ENCODE results near the gene AHNAK. TPM values are rescaled to one million over a fixed set of nuclear protein-coding genes. Genes with fewer than 3 reads are reported as not detected.

AHNAK gene
- total RNA-seq, 1 experiment from 2014 or later, result 73.0 TPM

DNA sequence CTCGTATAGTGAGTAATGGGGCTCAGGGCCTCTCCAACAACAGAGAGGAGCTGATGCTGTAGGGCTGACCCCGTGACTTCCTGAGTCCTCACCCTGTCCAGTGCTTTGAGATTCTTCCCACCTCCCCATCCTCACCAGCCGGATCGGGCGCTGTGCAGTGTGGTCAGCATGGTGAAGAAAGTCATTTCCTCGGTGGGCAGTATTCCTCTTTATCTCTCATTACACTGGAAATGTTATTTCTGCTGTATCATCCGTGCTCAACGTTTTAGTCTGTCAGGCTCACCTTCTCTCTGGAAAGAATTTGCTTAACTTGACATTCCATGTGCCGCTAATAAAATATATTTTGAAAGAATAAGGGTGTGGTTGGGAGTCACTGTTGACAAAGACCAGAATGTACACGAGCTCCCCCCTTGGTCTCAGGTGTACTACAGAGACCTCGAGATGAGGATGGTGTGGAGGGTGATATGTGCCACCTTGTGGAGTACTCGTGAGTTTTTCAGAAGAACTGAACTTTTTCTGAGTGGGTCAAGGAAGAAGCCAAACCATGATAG lies 153.5 kb downstream of the AHNAK start:
- no TSS peak for BruUV-seq (replicated peaks)
- no peaks in the 10 kb centered on the region for H3K9me3 ChIP-seq (ENCODE audit: low read depth, low read length, poor library complexity, severe bottlenecking)
- DNase-seq (ENCODE audit: low spot score), result no peak
- H3K4me1 ChIP-seq (ENCODE audit: insufficient read depth, low read length, poor library complexity, severe bottlenecking), result no peaks in the 10 kb centered on the region
- intact Hi-C loops (cut with micrococcal nuclease; ENCODE audit: unreplicated experiment), result loop anchor here (10.0 kb wide), 2 partner anchors 152 to 632 kb away; partner anchors contain the start of gene AHNAK
- H3K27ac ChIP-seq (ENCODE audit: low read depth, low read length, poor library complexity, severe bottlenecking), result no peak overlapping the region
- POLR2A ChIA-PET (ENCODE audit: low non-redundant PET), result no interaction called here
- H3K36me3 ChIP-seq (ENCODE audit: insufficient read depth, low read length, poor library complexity, severe bottlenecking), result no peaks in the 10 kb centered on the region
- no peak for TF ChIP-seq EZH2 (IDR thresholded peaks at IDR 0.05; ENCODE audit: borderline replicate concordance, low read depth, low read length, poor library complexity, severe bottlenecking)
- TF ChIP-seq, protein P1, sequence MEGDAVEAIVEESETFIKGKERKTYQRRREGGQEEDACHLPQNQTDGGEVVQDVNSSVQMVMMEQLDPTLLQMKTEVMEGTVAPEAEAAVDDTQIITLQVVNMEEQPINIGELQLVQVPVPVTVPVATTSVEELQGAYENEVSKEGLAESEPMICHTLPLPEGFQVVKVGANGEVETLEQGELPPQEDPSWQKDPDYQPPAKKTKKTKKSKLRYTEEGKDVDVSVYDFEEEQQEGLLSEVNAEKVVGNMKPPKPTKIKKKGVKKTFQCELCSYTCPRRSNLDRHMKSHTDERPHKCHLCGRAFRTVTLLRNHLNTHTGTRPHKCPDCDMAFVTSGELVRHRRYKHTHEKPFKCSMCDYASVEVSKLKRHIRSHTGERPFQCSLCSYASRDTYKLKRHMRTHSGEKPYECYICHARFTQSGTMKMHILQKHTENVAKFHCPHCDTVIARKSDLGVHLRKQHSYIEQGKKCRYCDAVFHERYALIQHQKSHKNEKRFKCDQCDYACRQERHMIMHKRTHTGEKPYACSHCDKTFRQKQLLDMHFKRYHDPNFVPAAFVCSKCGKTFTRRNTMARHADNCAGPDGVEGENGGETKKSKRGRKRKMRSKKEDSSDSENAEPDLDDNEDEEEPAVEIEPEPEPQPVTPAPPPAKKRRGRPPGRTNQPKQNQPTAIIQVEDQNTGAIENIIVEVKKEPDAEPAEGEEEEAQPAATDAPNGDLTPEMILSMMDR (conservative IDR thresholded peaks at IDR 0.05; ENCODE audit: low read depth, low read length), result 0 out of 2 replicates have a peak, but pooled peaks have one; percentile 22
- CTCF ChIA-PET, result interaction anchor here (0.6 to 1.0 kb wide), 2 partner anchors 17 to 149 kb away, joined by 4 read pairs; no protein-coding TSS in a partner anchor
- no peak overlapping the region for H3K4me3 ChIP-seq (ENCODE audit: low read depth, low read length, poor library complexity, severe bottlenecking)
- H3K27me3 ChIP-seq (replicated peaks; ENCODE audit: insufficient read depth, low read depth, low read length, poor library complexity), result no peaks in the 10 kb centered on the region

DNA sequence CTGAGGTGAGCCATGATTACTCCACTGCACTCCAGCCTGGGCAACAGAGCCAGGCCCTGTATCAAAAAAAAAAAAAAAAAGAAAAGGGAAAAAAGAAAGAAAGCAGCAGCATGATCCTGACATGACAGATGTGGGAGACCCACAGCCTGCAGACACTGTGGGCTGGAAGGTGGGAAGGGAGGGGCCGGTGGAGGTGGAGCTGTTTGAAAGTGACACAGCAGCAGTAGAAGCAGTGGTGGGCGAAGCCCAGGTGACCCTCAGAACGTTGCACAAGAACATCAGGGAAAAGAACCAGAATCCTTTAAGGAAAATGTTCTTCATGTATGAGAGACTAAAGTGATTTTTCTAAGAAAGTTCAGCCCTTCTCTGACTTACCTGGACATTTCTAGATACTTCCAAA lies 154.1 kb downstream of the AHNAK start:
- Histone ChIP-seq H3K4me1 (ENCODE audit: insufficient read depth, low read length, poor library complexity, severe bottlenecking) (no peaks in the 10 kb centered on the region), H3K4me3 (ENCODE audit: low read depth, low read length, poor library complexity, severe bottlenecking) (no peak overlapping the region), H3K27me3 (replicated peaks; ENCODE audit: insufficient read depth, low read depth, low read length, poor library complexity) (no peaks in the 10 kb centered on the region), H3K27ac (ENCODE audit: low read depth, low read length, poor library complexity, severe bottlenecking) (no peak overlapping the region), H3K36me3 (ENCODE audit: insufficient read depth, low read length, poor library complexity, severe bottlenecking) (no peaks in the 10 kb centered on the region), H3K9me3 (ENCODE audit: low read depth, low read length, poor library complexity, severe bottlenecking) (no peaks in the 10 kb centered on the region)
- intact Hi-C loops (cut with micrococcal nuclease; ENCODE audit: unreplicated experiment), result loop anchor here (10.0 kb wide), 2 partner anchors 152 to 632 kb away; partner anchors contain the start of gene AHNAK
- ChIA-PET CTCF (interaction anchor here (1.0 kb wide), 1 partner anchor 150 kb away, joined by 4 read pairs; no protein-coding TSS in a partner anchor), POLR2A (ENCODE audit: low non-redundant PET) (no interaction called here)
- DNase-seq (ENCODE audit: low spot score), result no peak
- TSS peak; percentile 69 for BruUV-seq (replicated peaks)
- TF ChIP-seq EZH2 (IDR thresholded peaks at IDR 0.05; ENCODE audit: borderline replicate concordance, low read depth, low read length, poor library complexity, severe bottlenecking), result no peak
- TF ChIP-seq, protein P1 (conservative IDR thresholded peaks at IDR 0.05; ENCODE audit: low read depth, low read length), result no peak

DNA sequence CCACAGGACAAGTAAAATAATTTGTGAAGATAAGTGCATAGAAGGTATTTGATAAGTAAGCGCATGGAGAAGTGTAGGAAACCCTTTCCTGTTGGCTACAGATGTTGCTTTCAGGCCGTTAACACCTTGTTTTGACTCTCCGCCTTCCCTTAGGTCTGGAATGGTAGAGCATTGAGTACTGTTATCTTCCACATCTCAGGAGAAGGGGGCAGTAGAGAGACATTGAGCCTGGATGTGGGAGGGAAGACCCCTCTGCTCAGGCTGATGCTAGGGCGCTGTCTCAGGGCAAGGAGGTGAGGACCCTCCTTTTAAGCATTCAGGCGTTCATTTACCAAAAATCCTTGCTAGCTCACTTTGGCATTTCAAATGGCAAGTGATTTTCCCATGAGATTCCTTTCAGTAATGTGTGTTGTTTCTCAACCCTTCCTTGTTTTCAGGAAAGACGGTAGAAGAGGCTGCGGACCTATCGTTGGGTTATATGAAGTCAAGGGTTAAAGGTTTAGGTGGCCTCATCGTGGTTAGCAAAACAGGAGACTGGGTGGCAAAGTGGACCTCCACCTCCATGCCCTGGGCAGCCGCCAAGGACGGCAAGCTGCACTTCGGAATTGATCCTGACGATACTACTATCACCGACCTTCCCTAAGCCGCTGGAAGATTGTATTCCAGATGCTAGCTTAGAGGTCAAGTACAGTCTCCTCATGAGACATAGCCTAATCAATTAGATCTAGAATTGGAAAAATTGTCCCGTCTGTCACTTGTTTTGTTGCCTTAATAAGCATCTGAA lies 154.8 kb downstream of the AHNAK start:
- TF ChIP-seq, protein P1 (conservative IDR thresholded peaks at IDR 0.05; ENCODE audit: low read depth, low read length), result peak; percentile 34; the same call in 1 of the 2 replicates
- no peak for TF ChIP-seq EZH2 (IDR thresholded peaks at IDR 0.05; ENCODE audit: borderline replicate concordance, low read depth, low read length, poor library complexity, severe bottlenecking)
- H3K27me3 ChIP-seq (replicated peaks; ENCODE audit: insufficient read depth, low read depth, low read length, poor library complexity), result no peaks in the 10 kb centered on the region
- intact Hi-C loops (cut with micrococcal nuclease; ENCODE audit: unreplicated experiment), result loop anchor here (10.0 kb wide), 2 partner anchors 153 to 633 kb away; partner anchors contain the start of gene AHNAK
- no peaks in the 10 kb centered on the region for H3K4me1 ChIP-seq (ENCODE audit: insufficient read depth, low read length, poor library complexity, severe bottlenecking)
- no peaks in the 10 kb centered on the region for H3K9me3 ChIP-seq (ENCODE audit: low read depth, low read length, poor library complexity, severe bottlenecking)
- BruUV-seq (replicated peaks), result no TSS peak
- no peak for DNase-seq (ENCODE audit: low spot score)
- ChIA-PET POLR2A (ENCODE audit: low non-redundant PET) (no interaction called here), CTCF (no interaction called here)
- H3K36me3 ChIP-seq (ENCODE audit: insufficient read depth, low read length, poor library complexity, severe bottlenecking), result no peaks in the 10 kb centered on the region
- H3K4me3 ChIP-seq (ENCODE audit: low read depth, low read length, poor library complexity, severe bottlenecking), result no peak overlapping the region
- no peak overlapping the region for H3K27ac ChIP-seq (ENCODE audit: low read depth, low read length, poor library complexity, severe bottlenecking)

Data from A673 (cell line).